Body of pancreas (tissue), 4 donors: ENCODE measurements around the gene GALNT9. TPM values are rescaled to one million over a fixed set of nuclear protein-coding genes. Genes with fewer than 3 reads are reported as not detected.

ENCODE experiments used
- ATAC-seq: fragments of 150-250 bp; one replicate; pipeline ENCODE4 v1.9.1; 2016
- DNase-seq, 4 donors: peaks; one replicate each; pipeline ENCODE4 v3.0.0-alpha.2; 2019
- H3K27ac ChIP-seq, 4 donors: fragments of 200-600 bp; sonication (generic); 1 replicate in 3 of 4; 2 replicates in 1 of 4; pipeline versions ENCODE4 v1.5.1 to v1.6.1; 2016 to 2019; ENCODE audit warnings: mild to moderate bottlenecking in 1 of 4, mixed read lengths in 1 of 4, moderate library complexity in 1 of 4
- H3K27me3 ChIP-seq, 2 donors: fragments of 200-600 bp; sonication (generic); one replicate each; pipeline ENCODE4 v1.6.0; 2016; ENCODE audit warnings: mild to moderate bottlenecking in 1 of 2
- H3K36me3 ChIP-seq, 2 donors: fragments of 200-600 bp; sonication (generic); replicated peaks in 1 of 2; 2 replicates each; pipeline ENCODE4 v1.5.1; 2016; ENCODE audit warnings: low read depth in 2 of 2; ENCODE audit not compliant: insufficient read depth in 1 of 2
- H3K4me1 ChIP-seq: fragments of 200-600 bp; sonication (generic); one replicate; pipeline ENCODE4 v1.6.0; 2016
- H3K4me3 ChIP-seq, 2 donors: fragments of 200-600 bp; sonication (generic); 1 replicate in 1 of 2; 2 replicates in 1 of 2; pipeline ENCODE4 v1.5.1; 2016 to 2019
- H3K9me3 ChIP-seq, 3 donors: fragments of 200-600 bp; sonication (generic); 1 replicate in 2 of 3; 2 replicates in 1 of 3; pipeline ENCODE4 v1.5.1; 2016
- POLR2A ChIP-seq, 3 donors: fragments of 450-650 bp; IDR thresholded peaks; one replicate each; pipeline ENCODE4 v1.6.1; 2016; ENCODE audit warnings: antibody characterized with exemption in 3 of 3, mild to moderate bottlenecking in 2 of 3
- WGBS, 2 donors: methylation state at CpG; one replicate each; pipeline ENCODE4 v1.1.5; 2017; 5-methylcytosine and 5-hydroxymethylcytosine counted together
- intact Hi-C: fragments of 100-400 bp; cut with DNase I; formaldehyde crosslinking; loops from one replicate; pipeline ENCODE4 v1.15.1; 2023
- total RNA-seq, 2 donors: library from RNA; depleted of rRNA; stranded (reverse); fragments of >200 nt; gene quantifications; one replicate each; pipeline ENCODE4 v1.1.0, GENCODE V29; 2016
- TF ChIP-seq, protein P1 (sequence below), 7 experiments: fragments of 450-650 bp in 4 of 7; fragments of 200-600 bp in 3 of 7; sonication (generic) in 3 of 7; IDR thresholded peaks; one replicate each; pipeline ENCODE4 v1.5.1; 2016 to 2019; ENCODE audit warnings: antibody characterized with exemption in 7 of 7

Gene GALNT9
- total RNA-seq, 2 donors from 2014 or later: not detected

DNA sequence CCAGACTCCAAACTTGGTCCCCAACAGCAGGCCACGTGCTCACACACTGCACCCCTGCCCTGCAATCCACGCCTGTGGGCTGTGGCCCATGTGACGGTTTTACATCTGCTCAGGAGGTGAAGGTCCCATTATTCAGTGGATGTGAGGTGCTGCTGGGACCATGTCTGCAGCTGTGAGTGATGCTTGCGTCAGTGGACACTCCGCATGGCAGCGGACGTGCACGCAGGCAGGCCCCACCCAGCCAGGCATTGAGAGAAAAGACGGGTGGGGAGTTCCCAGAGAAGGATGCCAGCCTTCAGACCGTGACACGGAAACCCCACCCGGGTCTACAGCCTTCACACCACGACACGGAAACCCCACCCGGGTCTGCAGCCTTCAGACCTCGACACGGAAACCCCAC lies 117.6 kb downstream of the GALNT9 start:
- H3K27ac ChIP-seq: no peak overlapping the region
- TF ChIP-seq, protein P1, sequence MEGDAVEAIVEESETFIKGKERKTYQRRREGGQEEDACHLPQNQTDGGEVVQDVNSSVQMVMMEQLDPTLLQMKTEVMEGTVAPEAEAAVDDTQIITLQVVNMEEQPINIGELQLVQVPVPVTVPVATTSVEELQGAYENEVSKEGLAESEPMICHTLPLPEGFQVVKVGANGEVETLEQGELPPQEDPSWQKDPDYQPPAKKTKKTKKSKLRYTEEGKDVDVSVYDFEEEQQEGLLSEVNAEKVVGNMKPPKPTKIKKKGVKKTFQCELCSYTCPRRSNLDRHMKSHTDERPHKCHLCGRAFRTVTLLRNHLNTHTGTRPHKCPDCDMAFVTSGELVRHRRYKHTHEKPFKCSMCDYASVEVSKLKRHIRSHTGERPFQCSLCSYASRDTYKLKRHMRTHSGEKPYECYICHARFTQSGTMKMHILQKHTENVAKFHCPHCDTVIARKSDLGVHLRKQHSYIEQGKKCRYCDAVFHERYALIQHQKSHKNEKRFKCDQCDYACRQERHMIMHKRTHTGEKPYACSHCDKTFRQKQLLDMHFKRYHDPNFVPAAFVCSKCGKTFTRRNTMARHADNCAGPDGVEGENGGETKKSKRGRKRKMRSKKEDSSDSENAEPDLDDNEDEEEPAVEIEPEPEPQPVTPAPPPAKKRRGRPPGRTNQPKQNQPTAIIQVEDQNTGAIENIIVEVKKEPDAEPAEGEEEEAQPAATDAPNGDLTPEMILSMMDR (IDR thresholded peaks at IDR 0.05): no peak
- TF ChIP-seq POLR2A (IDR thresholded peaks at IDR 0.05): no peak
- DNase-seq: no peak
- H3K9me3 ChIP-seq: peaks cover 0 to 10% (median 0%) of the 10 kb centered on the region in 3 donors
- H3K36me3 ChIP-seq: no peaks in the 10 kb centered on the region
- H3K4me3 ChIP-seq: no peak overlapping the region
- no peak for ATAC-seq
- no peaks in the 10 kb centered on the region for H3K27me3 ChIP-seq
- intact Hi-C loops: no loop called here
- 80 to 85% methylated on average over 13 to 14 of the region's 17 CpGs for WGBS, 2 donors
- no peaks in the 10 kb centered on the region for H3K4me1 ChIP-seq

DNA sequence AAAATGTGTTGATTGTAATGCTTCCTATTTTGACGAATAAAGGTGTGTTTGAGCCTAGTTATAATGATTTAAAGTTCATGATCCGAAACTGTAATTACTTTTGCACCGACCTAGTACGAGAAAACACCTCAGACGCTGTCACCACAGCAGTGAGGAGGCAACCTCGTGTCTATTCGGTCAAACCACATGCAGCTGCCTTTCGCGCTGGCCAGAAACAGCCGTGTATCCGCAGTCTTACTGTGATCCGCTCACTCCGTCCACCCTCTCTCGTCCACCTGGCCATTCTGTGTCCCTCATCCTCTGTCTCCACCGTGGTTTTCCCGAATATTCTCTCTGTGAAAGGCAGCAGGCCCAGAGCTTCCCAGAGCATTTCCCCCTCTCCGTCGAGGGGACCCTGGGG lies 118.1 kb downstream of the GALNT9 start:
- TF ChIP-seq, protein P1 (IDR thresholded peaks at IDR 0.05): no peak
- TF ChIP-seq POLR2A (IDR thresholded peaks at IDR 0.05): no peak
- 78 to 79% methylated on average over 18 of the region's 18 CpGs for WGBS, 2 donors
- Histone ChIP-seq H3K27ac (no peak overlapping the region), H3K4me1 (no peaks in the 10 kb centered on the region), H3K9me3 (peaks cover 0 to 10% (median 0%) of the 10 kb centered on the region in 3 donors), H3K4me3 (no peak overlapping the region), H3K36me3 (no peaks in the 10 kb centered on the region), H3K27me3 (no peaks in the 10 kb centered on the region)
- intact Hi-C loops: no loop called here
- no peak for DNase-seq
- ATAC-seq: no peak

DNA sequence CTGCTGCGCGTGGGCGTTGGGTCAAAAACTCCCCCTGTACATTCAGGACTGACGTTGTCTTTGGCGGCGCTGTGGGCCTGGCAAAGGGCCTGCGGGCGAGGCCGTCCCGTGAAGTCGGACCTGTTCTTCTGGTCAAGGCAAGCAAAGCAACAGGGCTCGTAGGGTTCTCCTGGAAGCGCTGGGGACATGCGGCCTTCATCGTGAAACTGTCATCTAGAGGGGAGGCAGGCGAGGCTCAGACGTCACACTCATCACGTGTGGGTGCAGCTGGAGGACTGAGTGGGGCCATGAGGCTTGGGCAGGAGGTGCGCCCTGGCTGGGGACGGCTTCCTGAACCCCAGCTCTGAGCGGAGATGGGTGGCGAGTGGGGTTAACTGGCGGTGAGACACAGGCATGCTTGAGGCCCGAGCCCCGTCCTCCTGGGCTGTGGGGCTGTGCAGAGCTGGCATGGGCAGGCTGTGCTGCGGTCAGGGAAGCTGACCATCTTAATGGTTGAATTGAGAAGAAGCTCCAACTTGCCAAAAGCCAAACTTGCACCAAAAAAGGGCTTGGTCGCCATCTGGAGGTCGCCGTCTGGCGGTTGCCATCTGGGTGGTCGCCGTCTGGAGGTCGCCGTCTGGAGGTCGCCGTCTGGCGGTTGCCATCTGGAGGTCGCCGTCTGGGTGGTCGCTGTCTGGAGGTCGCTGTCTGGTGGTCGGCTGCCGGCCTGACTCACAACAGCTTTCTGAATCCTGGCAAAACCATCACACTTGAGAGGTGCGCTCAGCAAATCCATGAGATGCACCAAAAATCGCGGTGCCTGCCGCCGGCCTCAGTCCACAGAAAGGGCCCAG lies 119.0 kb downstream of the GALNT9 start:
- Histone ChIP-seq H3K4me3 (no peak overlapping the region), H3K9me3 (peaks cover 0 to 10% (median 0%) of the 10 kb centered on the region in 3 donors), H3K4me1 (peaks cover under 1% of the 10 kb centered on the region), H3K27me3 (no peaks in the 10 kb centered on the region), H3K27ac (no peak overlapping the region), H3K36me3 (no peaks in the 10 kb centered on the region)
- no peak for TF ChIP-seq POLR2A (IDR thresholded peaks at IDR 0.05)
- TF ChIP-seq, protein P1 (IDR thresholded peaks at IDR 0.05): no peak
- DNase-seq: no peak
- WGBS, 2 donors: 78 to 82% methylated on average over 21 to 48 of the region's 48 CpGs
- intact Hi-C loops: no loop called here
- no peak for ATAC-seq

DNA sequence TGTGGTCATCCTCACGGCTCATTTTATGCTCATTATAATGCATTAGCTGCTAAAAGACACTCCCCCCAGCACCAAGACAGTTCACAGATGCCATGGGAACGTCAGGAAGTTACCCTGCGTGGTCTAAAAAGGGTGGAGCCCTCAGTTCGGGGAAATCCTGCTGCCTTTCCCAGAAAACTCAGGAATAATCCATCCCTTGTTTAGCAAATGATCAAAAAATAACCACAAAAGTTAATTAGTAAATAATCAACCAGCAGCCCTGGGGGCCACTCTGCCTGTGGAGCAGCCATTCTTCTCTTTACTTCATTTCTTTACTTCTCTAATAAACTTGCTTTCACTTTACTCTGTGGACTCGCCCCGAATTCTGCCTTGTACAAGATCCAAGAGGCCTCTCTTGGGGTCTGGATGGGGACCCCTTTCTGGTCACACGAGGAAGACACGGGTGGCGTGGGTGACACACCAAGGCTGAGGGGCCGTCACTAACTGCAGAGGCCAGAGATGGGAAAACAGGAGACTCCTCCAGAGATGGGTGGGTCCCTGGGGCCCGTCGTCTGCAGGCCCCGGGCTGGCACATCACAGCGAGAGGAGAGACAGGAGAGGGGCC lies 119.7 kb downstream of the GALNT9 start:
- no peak for TF ChIP-seq POLR2A (IDR thresholded peaks at IDR 0.05)
- TF ChIP-seq, protein P1 (IDR thresholded peaks at IDR 0.05): no peak
- intact Hi-C loops: no loop called here
- H3K27ac ChIP-seq: no peak overlapping the region
- peaks cover 0 to 10% (median 0%) of the 10 kb centered on the region in 3 donors for H3K9me3 ChIP-seq
- H3K27me3 ChIP-seq: no peaks in the 10 kb centered on the region
- DNase-seq: no peak
- ATAC-seq: no peak
- H3K4me1 ChIP-seq: peaks cover 6% of the 10 kb centered on the region
- H3K4me3 ChIP-seq: no peak overlapping the region
- 58 to 65% methylated on average over 10 to 14 of the region's 14 CpGs for whole genome bisulfite sequencing, 2 donors
- H3K36me3 ChIP-seq: no peaks in the 10 kb centered on the region
